ENCODE results near the gene FBXL2.
A peak's percentile ranks its signal among the peaks of the same experiment; 100 is the strongest.

FBXL2 gene, protein sequence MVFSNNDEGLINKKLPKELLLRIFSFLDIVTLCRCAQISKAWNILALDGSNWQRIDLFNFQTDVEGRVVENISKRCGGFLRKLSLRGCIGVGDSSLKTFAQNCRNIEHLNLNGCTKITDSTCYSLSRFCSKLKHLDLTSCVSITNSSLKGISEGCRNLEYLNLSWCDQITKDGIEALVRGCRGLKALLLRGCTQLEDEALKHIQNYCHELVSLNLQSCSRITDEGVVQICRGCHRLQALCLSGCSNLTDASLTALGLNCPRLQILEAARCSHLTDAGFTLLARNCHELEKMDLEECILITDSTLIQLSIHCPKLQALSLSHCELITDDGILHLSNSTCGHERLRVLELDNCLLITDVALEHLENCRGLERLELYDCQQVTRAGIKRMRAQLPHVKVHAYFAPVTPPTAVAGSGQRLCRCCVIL

DNA sequence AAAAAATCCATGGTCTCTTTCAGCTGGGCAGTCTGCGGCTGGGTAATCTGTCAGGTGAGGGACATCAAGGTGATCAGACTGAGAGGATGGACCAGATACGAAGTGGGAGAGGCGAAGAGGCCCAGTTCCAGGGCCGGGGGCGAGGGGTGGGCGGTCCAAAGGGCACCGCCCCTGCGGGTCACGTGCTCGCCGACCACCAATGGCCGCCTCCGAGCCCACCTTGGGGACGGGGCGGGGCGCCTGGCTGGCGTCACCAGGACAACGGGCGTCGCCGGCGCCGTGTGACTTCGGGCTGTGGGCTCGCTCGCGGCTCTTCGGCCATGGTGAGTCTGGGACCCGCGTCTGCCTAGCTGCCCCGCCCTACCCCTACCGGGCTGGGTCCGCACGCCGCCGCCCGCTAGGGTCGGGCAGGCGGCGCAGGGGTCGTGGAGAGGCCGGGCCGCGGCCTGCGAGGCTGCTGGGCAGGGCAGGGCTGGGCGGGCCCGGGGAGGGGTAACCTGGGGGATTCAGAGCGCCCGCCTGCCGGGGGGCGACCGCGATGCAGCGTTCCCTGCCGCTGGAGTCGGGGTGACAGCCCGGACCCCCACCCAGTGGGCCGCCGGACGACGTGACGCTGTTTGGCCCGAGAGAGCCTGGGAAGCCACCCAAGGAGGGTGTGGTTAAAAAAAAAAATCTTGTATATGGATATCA, at the start of gene FBXL2:
Gene FBXL2, plus strand, starts transcription at position 250 of the 690 bp plus-strand sequence. Its CDS starts 71 bp downstream, at position 321.
- DNase-seq (ENCODE audit: low read depth in 2 of 2) = peak in 1 of 2 donors; percentile 11

GRCh38 chr3:33229066-33229465, 48.2 kb upstream of the FBXL2 start:
- no peak for DNase-seq (ENCODE audit: low read depth in 2 of 2)

GRCh38 chr3:33229947-33230346, 47.3 kb upstream of the FBXL2 start:
- no peak for DNase-seq (ENCODE audit: low read depth in 2 of 2)

DNA sequence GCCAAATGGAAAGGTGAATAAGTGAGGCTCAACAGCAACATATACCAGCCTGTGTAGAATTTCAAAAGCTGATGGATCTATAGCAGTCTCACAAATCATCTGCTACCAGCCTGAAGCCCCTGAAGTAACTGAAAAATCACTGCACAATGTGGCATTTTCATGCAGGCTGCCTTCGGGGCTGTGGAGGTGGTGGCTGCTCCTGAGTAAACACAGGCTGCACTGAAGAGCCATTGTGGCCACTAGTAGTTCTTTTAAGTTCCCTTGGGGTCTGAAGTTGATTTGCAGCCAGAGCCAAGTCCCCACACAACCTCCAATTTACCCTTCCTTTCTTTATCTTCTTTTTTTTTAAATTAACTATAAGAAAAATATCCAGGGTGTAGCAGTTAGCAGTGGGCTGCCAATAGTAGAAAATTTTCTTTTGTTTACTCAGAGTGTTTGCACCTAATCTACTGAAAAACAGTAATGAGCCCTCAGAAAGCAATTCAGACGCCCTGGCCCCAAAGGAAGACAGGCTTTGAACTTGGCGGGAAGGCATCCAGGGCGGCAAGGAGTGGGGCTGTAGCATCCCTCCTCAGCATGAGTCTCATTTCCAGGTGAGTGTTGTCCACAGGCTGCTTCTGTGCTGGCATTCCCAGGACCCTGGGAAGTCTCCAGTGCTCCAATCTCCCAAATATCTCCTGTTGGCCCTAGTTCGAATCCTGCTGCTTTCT, 45.3 kb upstream of the FBXL2 start:
- no peak for DNase-seq (ENCODE audit: low read depth in 2 of 2)

GRCh38 chr3:33233884-33234283, 43.4 kb upstream of the FBXL2 start:
- DNase-seq (ENCODE audit: low read depth in 2 of 2) = no peak

- DNase-seq (ENCODE audit: low read depth in 2 of 2) = no peak
Measured at GRCh38 chr3:33236005-33236404, 41.2 kb upstream of the FBXL2 start.

DNA sequence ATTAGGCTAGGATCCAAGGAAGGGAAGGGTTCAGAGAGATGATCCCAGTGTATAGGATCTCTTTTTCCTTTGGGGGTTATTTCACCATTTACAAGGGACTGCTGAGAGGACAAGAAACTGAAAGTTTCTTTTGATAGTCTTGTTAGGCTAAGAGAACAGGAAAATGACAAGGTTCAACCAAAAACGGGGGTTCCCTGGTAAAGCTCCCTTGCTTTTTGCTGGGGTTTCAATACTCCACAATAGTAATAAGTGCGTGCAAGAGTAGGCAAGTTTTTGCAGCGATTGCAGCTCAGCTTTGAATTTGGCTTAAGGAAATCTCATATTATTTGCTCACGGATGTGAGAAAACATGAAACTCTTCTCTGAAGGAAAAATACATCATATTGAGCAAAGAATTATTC, 39.8 kb upstream of the FBXL2 start:
- no peak for DNase-seq (ENCODE audit: low read depth in 2 of 2)

DNA sequence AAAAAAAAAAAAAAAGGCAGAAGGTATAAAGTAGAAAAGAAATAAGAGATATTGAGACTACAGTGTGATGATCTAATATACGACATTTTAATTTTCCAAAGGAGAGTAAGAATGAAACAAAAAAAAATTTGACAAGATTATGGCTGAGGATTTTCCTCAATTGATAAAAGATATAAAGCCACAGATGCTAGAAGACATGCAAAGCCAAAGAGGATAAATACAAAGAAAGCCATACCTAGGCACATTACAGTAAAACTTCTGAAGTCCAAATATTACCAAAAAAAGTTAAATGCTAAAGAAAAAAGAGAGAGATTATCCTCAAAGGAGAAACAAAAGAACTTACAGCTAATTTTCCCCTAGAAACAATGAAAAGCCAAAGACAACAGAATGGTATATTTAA, 38.3 kb upstream of the FBXL2 start:
- no peak for DNase-seq (ENCODE audit: low read depth in 2 of 2)

GRCh38 chr3:33240261-33240660, 37.0 kb upstream of the FBXL2 start:
- no peak for DNase-seq (ENCODE audit: low read depth in 2 of 2)

DNA sequence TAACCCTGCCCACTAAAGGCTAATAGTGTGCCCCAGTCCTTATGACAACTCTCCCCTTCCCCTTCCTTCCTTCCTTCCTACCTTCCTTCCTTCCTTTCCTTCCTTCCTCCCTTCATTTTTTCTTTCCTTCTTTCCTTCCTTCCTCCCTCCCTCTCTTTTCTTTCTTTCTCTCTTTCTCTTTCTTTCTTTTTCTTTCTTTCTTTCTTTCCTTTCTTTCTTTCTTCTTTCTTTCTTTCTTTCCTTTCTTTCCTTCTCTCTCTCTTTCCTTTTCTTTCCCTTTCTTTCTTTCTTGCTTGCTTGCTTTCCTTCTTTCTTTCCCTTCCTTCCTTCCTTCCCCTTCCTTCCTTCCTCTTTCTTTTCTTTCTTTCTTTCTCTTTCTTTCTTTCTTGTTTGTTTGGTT, 30.5 kb upstream of the FBXL2 start:
- no peak for DNase-seq (ENCODE audit: low read depth in 2 of 2)

DNA sequence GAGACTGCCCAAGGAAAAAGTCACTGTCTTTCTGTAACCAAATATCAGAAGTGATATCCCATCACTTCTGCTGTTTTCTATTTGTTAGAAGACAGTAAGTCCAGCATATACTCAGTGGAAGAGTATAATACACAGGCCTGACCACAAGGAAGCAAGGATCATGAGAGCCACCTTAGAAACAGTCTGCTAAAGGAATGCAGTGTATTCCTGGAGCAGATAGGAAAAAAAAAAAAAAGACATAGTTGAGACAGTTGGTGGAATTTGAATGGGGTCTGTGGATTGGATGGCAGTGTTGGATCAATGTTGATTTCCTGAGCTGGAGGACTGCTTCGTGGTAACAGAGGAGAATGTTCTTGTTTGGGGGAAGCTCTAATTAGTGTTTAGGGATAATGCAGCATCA, 26.5 kb upstream of the FBXL2 start:
- no peak for DNase-seq (ENCODE audit: low read depth in 2 of 2)

- no peak for DNase-seq (ENCODE audit: low read depth in 2 of 2)
Measured at GRCh38 chr3:33256249-33256648, 21.0 kb upstream of the FBXL2 start.

DNA sequence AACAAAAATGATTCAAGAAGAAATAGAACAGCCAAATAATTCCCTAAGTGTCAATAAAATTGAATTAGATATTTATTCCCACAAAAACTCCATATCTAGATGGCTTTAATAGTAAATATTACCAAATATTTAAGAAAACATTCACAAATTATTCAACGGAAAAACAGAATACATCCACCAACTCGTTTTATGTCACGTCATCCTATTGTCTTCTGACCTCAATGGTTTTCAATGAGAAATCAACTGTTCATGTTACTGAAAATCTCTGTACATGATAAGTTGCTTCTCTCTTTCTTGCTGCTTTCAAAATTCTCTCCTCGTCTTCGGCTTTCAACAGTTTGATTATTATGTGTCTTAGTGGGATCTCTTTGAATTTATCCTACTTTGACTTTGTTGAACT, 17.1 kb upstream of the FBXL2 start:
- no peak for DNase-seq (ENCODE audit: low read depth in 2 of 2)

DNA sequence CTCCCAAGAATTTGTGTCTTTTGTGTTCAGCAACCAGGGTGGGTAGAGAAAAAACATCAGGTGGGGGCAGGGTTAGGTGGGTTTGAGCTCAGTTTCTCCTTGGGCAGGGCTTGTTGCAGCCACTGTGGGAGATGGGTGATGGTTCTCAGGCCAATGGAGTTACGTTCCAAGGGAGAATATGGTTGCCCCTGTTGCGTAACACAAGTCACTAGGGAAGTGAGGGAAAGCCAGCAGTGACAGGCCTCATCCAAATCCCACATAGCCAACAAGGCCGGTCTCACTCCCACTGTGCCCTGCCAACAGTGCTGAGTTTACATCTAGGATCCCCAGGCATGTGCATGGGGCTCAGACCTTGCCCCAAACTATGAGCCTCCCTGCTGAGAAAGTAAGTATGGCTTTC, 7.9 kb upstream of the FBXL2 start:
- no peak for DNase-seq (ENCODE audit: low read depth in 2 of 2)

DNA sequence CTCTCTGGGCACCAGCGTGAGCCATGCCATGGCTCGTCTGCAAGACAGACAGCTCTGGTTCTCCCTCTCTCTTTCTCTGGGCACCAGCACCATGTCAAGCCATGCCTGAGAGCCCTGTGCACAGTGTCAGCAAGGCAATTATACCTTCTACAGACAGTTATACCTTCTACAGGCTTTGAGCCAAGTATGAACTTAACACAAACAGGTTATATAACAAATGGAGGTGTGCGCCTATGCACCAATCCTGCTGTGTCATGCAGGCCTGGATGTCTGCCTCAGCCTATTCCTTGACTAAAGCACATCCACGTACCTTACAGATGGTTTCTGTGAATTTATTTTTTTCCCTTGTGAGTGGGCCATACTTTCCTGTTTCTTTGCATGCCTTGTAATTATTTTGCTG, 5.9 kb upstream of the FBXL2 start:
- DNase-seq (ENCODE audit: low read depth in 2 of 2) = no peak

DNA sequence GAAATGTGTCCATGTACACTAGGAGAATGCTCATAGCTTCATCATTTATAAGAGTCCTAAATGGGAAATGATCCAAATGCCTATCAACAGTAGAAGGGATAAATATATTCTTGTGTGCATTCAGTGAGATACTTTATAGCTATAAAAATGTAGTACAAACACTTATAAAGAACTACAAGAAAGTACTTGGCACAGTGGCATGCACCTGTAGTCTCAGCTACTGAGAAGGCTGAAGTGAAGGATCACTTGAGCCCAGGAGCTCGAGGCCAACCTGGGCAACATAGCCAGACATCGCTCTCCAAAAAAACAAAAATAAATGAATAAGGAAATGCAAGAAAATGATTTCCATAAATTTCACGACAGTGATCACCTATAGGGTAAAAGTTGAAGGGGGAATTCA, 3.6 kb upstream of the FBXL2 start:
- no peak for DNase-seq (ENCODE audit: low read depth in 2 of 2)

GRCh38 chr3:33278163-33278562, 921 bp downstream of the FBXL2 start:
- DNase-seq (ENCODE audit: low read depth in 2 of 2) = no peak

GRCh38 chr3:33287672-33288282, 10.5 kb downstream of the FBXL2 start:
- no peak for DNase-seq (ENCODE audit: low read depth in 2 of 2)

DNA sequence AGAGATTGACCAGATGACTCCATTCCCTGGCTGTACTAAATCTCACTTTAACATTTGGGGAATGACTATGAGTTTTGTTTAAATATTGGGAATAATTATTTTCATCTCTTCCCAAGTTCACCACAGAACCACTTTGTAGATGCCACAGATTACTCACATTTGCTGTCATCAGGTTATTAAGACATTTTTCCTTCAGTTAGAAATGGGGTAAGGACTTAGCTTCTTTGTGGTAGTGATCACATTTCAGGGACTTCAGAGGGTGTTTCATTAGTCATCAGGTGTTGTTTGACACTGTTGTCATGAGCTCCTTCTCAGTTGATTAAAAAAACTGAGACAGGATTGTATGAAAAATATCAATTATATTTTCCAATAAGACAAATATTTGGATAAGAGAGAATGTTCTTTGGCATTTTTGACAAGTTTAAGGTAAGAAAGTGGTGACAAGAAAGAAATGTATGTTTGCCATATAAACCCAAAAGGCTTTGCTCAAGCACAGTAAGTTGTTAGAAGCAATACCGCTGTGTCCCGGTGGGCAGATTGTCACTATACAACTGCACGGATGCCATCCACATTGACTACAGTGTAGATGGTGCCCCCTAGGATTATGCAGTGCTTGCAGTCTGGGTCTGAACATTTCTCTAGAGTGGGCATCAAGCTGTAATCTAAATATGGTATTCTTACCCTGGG, 22.3 kb downstream of the FBXL2 start:
- DNase-seq (ENCODE audit: low read depth in 2 of 2) = no peak

DNA sequence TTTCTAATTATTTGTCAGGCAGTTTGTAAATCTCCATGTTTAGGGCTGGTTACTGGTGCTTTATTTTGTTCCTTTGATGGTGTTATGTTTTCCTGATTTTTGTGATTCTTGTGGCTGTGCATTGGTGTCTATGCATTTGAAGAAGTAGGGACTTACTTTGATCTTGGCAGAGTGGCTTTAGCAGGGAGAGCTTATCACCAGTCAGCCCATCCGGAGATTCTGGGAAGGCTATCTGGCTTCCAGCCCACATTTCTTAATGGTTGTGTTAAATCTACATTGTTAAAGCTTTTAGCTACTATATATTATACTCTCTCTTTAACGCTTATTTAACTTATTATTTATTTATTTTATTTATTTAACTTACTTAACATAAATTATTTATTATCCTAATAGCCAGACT, 35.1 kb downstream of the FBXL2 start:
- DNase-seq (ENCODE audit: low read depth in 2 of 2) = no peak

GRCh38 chr3:33313331-33313730, 36.1 kb downstream of the FBXL2 start:
- DNase-seq (ENCODE audit: low read depth in 2 of 2) = no peak

DNA sequence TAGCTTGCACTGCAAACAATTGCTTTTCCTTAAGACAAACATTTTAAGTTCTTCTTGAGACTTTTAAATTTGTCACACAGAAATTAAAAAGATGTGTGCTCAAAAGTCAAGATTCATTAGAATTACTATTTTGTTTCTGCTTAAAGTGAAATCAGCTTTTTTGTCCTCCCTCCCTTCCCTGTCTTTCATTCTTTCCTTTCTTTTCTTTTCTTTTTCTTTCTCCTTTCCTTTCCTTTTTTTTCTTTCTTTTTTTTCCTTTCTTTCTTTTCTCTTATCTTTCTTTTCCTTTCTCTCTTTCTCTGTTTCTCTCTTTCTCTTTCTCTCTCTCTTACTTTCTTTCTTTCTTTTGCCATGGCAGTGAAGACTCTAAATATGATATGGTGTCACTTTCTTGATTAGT, 37.8 kb downstream of the FBXL2 start:
- DNase-seq (ENCODE audit: low read depth in 2 of 2) = no peak

All from stimulated activated CD4-positive, alpha-beta T cell treated with anti-CD3 and anti-CD28 coated beads, Interleukin-1b, Interleukin-23, amount 100 ng/mL, for 4 hours (primary cell).